Measurements from ENCODE around the gene LHX8.

- TF ChIP-seq, protein P1, sequence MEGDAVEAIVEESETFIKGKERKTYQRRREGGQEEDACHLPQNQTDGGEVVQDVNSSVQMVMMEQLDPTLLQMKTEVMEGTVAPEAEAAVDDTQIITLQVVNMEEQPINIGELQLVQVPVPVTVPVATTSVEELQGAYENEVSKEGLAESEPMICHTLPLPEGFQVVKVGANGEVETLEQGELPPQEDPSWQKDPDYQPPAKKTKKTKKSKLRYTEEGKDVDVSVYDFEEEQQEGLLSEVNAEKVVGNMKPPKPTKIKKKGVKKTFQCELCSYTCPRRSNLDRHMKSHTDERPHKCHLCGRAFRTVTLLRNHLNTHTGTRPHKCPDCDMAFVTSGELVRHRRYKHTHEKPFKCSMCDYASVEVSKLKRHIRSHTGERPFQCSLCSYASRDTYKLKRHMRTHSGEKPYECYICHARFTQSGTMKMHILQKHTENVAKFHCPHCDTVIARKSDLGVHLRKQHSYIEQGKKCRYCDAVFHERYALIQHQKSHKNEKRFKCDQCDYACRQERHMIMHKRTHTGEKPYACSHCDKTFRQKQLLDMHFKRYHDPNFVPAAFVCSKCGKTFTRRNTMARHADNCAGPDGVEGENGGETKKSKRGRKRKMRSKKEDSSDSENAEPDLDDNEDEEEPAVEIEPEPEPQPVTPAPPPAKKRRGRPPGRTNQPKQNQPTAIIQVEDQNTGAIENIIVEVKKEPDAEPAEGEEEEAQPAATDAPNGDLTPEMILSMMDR (conservative IDR thresholded peaks at IDR 0.05 in 1 of 2, IDR thresholded peaks at IDR 0.05 in 1 of 2; ENCODE audit: low read depth in 1 of 2, low read length in 2 of 2): no peak
- no peak for TF ChIP-seq EZH2 (IDR thresholded peaks at IDR 0.05; ENCODE audit: low read length, missing control alignments)
Measured at GRCh38 chr1:75129660-75129982, 4.6 kb upstream of the LHX8 start.
